Astrocyte of the spinal cord (primary cell): ENCODE data around the gene CREB3.

Experiments
- DNase-seq: peaks from one replicate; pipeline ENCODE4 v3.0.0; 2011; ENCODE audit warnings: low read depth, low spot score
- H3K4me3 ChIP-seq: 2 replicates; pipeline ENCODE4 v1.5.1; 2011; ENCODE audit warnings: low read depth, mild to moderate bottlenecking, low read length, moderate library complexity
- in situ Hi-C: cut with HindIII; loops from 2 replicates; pipeline ENCODE4 v1.10.0; 2017; ENCODE audit warnings: low sequenced_read_pairs
- TF ChIP-seq, protein P1 (sequence below): IDR thresholded peaks from 2 replicates; pipeline ENCODE4 v1.5.1; 2012; ENCODE audit warnings: low read depth, mild to moderate bottlenecking, low read length, inconsistent platforms

The CREB3 gene

DNA sequence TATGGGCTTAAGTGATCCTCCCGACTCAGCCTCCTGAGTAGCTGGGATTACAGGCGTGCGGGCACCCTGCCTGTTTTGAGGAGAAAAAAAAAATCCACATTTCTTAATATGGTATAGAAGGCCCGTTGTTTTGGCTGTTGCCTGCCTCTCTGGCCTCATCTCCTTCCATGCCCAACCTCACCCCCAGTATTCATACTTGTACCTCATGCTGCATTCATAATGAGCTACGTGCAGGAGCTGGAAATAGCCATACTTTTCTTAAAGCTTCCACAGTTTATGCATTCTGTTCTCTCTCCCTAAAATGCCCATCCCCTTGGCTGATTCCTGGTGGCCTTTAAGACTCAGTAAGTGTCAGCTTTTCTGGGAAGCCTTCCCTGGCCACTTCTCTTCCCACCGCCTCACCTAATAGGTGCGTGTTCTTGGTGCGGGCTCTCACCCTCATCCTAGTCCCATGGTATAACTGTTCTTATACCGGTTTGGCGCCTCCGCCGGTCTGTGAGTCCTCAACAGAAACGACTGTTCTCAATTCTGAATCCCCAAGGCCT is 40.6 kb upstream of the CREB3 start:
- DNase-seq: no peak
- TF ChIP-seq, protein P1, sequence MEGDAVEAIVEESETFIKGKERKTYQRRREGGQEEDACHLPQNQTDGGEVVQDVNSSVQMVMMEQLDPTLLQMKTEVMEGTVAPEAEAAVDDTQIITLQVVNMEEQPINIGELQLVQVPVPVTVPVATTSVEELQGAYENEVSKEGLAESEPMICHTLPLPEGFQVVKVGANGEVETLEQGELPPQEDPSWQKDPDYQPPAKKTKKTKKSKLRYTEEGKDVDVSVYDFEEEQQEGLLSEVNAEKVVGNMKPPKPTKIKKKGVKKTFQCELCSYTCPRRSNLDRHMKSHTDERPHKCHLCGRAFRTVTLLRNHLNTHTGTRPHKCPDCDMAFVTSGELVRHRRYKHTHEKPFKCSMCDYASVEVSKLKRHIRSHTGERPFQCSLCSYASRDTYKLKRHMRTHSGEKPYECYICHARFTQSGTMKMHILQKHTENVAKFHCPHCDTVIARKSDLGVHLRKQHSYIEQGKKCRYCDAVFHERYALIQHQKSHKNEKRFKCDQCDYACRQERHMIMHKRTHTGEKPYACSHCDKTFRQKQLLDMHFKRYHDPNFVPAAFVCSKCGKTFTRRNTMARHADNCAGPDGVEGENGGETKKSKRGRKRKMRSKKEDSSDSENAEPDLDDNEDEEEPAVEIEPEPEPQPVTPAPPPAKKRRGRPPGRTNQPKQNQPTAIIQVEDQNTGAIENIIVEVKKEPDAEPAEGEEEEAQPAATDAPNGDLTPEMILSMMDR: no peak
- H3K4me3 ChIP-seq: no peak overlapping the region
- in situ Hi-C loops: no loop called here

- DNase-seq: no peak
Observed at GRCh38 chr9:35695943-35696401, 36.5 kb upstream of the CREB3 start.

GRCh38 chr9:35696520-35697215 is 35.8 kb upstream of the CREB3 start:
- peak; percentile 53 for DNase-seq
- TF ChIP-seq, protein P1: peak; percentile 97
- no peak overlapping the region for H3K4me3 ChIP-seq
- in situ Hi-C loops: no loop called here

More at GRCh38 chr9:35695943-35696401, 36.5 kb upstream of the CREB3 start:
- in situ Hi-C loops: no loop called here
- no peak overlapping the region for H3K4me3 ChIP-seq
- TF ChIP-seq, protein P1: no peak

DNA sequence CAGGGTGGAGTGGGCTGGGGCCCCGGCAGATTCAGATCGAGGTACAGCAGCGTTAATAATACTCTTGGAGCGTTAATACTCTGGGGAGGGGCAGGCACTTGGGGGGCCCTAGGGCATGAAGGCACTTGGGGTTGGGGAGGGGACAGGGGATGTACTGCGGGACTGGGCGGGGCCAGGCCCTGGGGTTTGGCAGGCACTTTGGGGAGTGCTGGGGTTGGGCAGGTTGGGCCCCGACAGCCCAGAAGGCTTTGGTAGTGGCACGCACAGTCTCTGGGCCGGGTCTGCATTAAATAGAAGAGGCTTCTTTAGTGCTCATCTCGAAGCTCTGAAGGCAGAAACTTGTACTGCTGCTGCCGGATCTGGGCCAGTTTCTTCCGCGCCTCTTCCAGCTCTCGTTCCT is 35.0 kb upstream of the CREB3 start:
- TF ChIP-seq, protein P1: no peak
- in situ Hi-C loops: no loop called here
- no peak for DNase-seq
- H3K4me3 ChIP-seq: no peak overlapping the region

DNA sequence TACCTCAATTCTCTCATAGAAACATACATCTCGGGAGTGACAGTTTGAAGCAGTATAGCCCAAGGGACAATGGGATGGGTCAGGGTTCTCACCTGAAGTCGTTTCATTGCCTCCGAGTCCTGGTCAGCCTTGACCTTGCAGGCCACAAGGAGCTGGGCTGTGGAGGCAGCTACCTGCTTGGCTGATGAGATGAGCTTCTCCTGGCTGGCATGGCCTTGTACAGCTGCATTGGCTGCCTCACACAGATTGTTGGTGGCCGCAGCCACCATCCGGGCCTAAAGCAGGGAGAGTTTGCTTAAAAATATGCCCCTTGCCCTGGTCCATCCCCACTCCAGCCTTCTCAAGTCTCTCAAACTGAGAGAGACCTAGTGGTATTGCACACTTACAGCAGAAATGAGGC is 34.2 kb upstream of the CREB3 start:
- DNase-seq: no peak
- TF ChIP-seq, protein P1: no peak
- in situ Hi-C loops: no loop called here
- no peak overlapping the region for H3K4me3 ChIP-seq

DNA sequence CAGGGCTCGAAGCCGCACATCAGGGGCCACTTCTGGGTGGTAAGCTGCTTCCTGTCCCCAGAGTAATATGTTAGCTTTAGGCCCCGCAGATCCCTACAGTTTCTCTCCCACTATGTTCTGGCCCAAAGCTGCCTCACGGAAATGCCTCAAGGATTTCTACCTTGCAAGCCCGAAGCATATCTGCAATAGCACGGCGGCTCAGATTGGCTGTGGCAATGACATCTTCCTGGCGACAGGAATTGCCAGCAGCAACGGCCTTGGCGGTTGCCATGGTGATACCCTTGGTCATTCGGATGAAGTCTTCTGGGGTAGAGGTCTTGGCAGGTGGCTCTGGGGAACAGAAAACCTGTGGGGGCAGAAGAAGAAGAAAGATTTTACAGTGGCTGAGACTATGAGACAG is 32.4 kb upstream of the CREB3 start:
- in situ Hi-C loops: no loop called here
- no peak overlapping the region for H3K4me3 ChIP-seq
- TF ChIP-seq, protein P1: no peak
- DNase-seq: no peak
